ENCODE data around the gene EHD4.

EHD4 gene

DNA sequence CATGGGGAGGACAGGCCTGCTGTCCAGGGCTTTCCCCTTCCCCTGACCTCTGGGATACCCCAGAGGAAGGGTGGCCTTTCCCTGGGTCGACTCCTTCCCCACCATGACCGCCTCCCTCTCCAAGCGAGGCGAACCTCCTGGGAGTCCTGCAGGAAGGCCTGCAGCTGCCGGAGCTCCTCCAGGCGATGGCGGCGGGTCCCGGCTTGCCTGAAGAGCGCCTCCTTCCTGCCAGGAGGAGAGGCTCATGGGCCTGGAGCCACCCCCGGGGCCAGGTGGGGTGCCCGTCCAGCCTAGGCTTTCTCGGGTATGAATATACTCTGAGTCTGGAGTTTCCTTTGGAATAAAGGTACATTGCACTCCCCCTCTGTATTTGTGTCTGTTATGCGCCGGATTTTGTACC lies 113.6 kb downstream of the EHD4 start:
- H3K27me3 ChIP-seq (ENCODE audit: insufficient read depth, low read length, poor library complexity, severe bottlenecking), result no peaks in the 10 kb centered on the region
- no peak overlapping the region for H2AFZ ChIP-seq (ENCODE audit: low read length)
- H4K20me1 ChIP-seq (ENCODE audit: insufficient read depth, low read length, poor library complexity, severe bottlenecking), result no peaks in the 10 kb centered on the region
- H3K9ac ChIP-seq (ENCODE audit: low read depth, low read length, poor library complexity, severe bottlenecking), result no peak overlapping the region
- H3K4me1 ChIP-seq (ENCODE audit: insufficient read depth, low read length, poor library complexity, severe bottlenecking), result peaks cover 19% of the 10 kb centered on the region
- H3F3A ChIP-seq (ENCODE audit: low read depth), result no peaks in the 10 kb centered on the region
- no peak overlapping the region for H3K4me3 ChIP-seq (ENCODE audit: low read length, poor library complexity, severe bottlenecking)
- TF ChIP-seq, protein P1, sequence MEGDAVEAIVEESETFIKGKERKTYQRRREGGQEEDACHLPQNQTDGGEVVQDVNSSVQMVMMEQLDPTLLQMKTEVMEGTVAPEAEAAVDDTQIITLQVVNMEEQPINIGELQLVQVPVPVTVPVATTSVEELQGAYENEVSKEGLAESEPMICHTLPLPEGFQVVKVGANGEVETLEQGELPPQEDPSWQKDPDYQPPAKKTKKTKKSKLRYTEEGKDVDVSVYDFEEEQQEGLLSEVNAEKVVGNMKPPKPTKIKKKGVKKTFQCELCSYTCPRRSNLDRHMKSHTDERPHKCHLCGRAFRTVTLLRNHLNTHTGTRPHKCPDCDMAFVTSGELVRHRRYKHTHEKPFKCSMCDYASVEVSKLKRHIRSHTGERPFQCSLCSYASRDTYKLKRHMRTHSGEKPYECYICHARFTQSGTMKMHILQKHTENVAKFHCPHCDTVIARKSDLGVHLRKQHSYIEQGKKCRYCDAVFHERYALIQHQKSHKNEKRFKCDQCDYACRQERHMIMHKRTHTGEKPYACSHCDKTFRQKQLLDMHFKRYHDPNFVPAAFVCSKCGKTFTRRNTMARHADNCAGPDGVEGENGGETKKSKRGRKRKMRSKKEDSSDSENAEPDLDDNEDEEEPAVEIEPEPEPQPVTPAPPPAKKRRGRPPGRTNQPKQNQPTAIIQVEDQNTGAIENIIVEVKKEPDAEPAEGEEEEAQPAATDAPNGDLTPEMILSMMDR (conservative IDR thresholded peaks at IDR 0.05; ENCODE audit: low read length), result no peak
- no peak for TF ChIP-seq EZH2phosphoT487 (IDR thresholded peaks at IDR 0.05; ENCODE audit: borderline replicate concordance)
- H3K4me2 ChIP-seq (ENCODE audit: low read depth, low read length, poor library complexity, severe bottlenecking), result no peak overlapping the region
- H3K79me2 ChIP-seq (ENCODE audit: insufficient read depth, low read length), result no peaks in the 10 kb centered on the region
- H3K36me3 ChIP-seq (ENCODE audit: insufficient read depth, low read length), result no peaks in the 10 kb centered on the region
- no peaks in the 10 kb centered on the region for H3K9me2 ChIP-seq (replicated peaks; ENCODE audit: low read depth, low read length)
- no peaks in the 10 kb centered on the region for H3K9me3 ChIP-seq (ENCODE audit: insufficient read depth, low read depth, low read length)

DNA sequence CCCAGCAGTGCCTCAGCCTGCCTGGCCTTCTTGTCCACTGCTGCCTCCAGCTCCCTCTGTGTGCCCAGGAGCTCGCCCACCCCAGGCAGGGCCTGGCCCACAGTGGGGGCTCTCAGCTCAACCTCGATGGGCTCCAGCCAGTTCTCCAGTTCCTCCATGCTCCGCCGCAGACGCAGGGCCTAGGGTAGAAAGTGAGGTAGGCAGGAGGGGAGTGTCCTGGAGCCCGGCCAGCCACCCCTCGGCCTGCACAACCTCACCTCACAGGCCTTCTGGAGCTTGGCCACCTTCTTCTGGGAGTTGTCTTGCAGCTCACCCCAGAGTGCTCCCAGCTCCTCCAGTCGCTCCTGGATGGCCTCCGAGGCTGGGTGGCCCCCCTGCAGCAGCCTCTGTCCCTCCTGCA lies 115.0 kb downstream of the EHD4 start:
- Histone ChIP-seq H3K79me2 (ENCODE audit: insufficient read depth, low read length) (no peaks in the 10 kb centered on the region), H3K27me3 (ENCODE audit: insufficient read depth, low read length, poor library complexity, severe bottlenecking) (no peaks in the 10 kb centered on the region), H3K4me2 (ENCODE audit: low read depth, low read length, poor library complexity, severe bottlenecking) (no peak overlapping the region), H3F3A (ENCODE audit: low read depth) (no peaks in the 10 kb centered on the region), H3K9me2 (replicated peaks; ENCODE audit: low read depth, low read length) (no peaks in the 10 kb centered on the region), H3K36me3 (ENCODE audit: insufficient read depth, low read length) (no peaks in the 10 kb centered on the region), H4K20me1 (ENCODE audit: insufficient read depth, low read length, poor library complexity, severe bottlenecking) (no peaks in the 10 kb centered on the region), H3K9me3 (ENCODE audit: insufficient read depth, low read depth, low read length) (no peaks in the 10 kb centered on the region), H3K4me1 (ENCODE audit: insufficient read depth, low read length, poor library complexity, severe bottlenecking) (peaks cover 11% of the 10 kb centered on the region), H3K4me3 (ENCODE audit: low read length, poor library complexity, severe bottlenecking) (no peak overlapping the region), H3K9ac (ENCODE audit: low read depth, low read length, poor library complexity, severe bottlenecking) (no peak overlapping the region), H2AFZ (ENCODE audit: low read length) (no peak overlapping the region)
- TF ChIP-seq, protein P1 (conservative IDR thresholded peaks at IDR 0.05; ENCODE audit: low read length), result no peak
- no peak for TF ChIP-seq EZH2phosphoT487 (IDR thresholded peaks at IDR 0.05; ENCODE audit: borderline replicate concordance)

DNA sequence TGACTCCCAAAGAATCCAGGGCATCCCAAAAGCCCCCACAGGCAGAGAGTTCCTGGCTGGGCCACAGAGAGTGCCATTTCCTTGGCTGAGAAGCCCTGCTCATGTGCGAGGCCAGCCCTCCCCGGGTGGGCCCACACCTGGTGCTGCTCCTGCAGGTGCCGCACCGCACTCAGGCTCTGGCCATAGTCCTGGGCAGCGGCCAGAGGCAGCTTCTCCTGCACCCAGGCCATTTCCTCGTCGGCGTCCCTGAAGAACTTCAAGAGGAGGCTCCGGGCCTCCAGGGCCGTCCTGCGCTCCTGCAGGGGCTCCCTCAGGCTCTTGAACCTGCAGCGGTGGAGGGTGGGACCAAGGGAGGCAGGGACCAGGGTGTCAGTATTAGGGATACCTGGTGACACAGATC lies 115.6 kb downstream of the EHD4 start:
- Histone ChIP-seq H3K9ac (ENCODE audit: low read depth, low read length, poor library complexity, severe bottlenecking) (no peak overlapping the region), H3K4me2 (ENCODE audit: low read depth, low read length, poor library complexity, severe bottlenecking) (no peak overlapping the region)

More for the DNA sequence above, 115.6 kb downstream of the EHD4 start:
- Histone ChIP-seq H3K27me3 (ENCODE audit: insufficient read depth, low read length, poor library complexity, severe bottlenecking) (no peaks in the 10 kb centered on the region), H3K4me3 (ENCODE audit: low read length, poor library complexity, severe bottlenecking) (no peak overlapping the region), H3K4me1 (ENCODE audit: insufficient read depth, low read length, poor library complexity, severe bottlenecking) (peaks cover 11% of the 10 kb centered on the region), H2AFZ (ENCODE audit: low read length) (no peak overlapping the region), H3K9me2 (replicated peaks; ENCODE audit: low read depth, low read length) (no peaks in the 10 kb centered on the region), H3K36me3 (ENCODE audit: insufficient read depth, low read length) (no peaks in the 10 kb centered on the region), H3K9me3 (ENCODE audit: insufficient read depth, low read depth, low read length) (no peaks in the 10 kb centered on the region), H3K79me2 (ENCODE audit: insufficient read depth, low read length) (no peaks in the 10 kb centered on the region), H4K20me1 (ENCODE audit: insufficient read depth, low read length, poor library complexity, severe bottlenecking) (no peaks in the 10 kb centered on the region), H3F3A (ENCODE audit: low read depth) (no peaks in the 10 kb centered on the region)
- TF ChIP-seq, protein P1 (conservative IDR thresholded peaks at IDR 0.05; ENCODE audit: low read length), result no peak
- TF ChIP-seq EZH2phosphoT487 (IDR thresholded peaks at IDR 0.05; ENCODE audit: borderline replicate concordance), result no peak

Measured in Loucy (cell line).